ENCODE results near the gene SPRR2B.

- TF ChIP-seq SUZ12 (IDR thresholded peaks at IDR 0.05; ENCODE audit: extremely low read depth, insufficient read depth, insufficient read length) (no peak), YY1 (IDR thresholded peaks at IDR 0.05; ENCODE audit: insufficient read depth, insufficient read length) (no peak)
Measured at GRCh38 chr1:153032677-153033308, 38.6 kb downstream of the SPRR2B start.
